Measurements from ENCODE around the gene APC.

DNA sequence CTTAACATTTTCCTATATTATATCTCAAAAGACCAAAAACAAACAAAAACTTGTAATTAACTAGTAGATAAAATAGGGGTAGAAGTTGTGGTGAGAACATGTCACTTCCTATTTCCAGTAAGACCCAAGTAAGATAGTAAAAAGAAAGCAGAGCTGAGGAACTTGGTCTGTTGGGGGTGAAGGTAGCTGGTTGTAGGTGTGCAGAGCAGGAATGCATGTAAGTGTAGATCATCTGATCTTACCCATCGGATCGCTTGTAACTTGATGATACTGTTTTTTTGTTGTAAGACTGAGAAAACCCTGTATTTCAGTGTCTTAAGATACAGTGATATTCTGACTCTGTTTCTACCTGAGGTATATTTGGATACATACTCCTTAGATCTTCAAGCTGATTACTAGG, 129.1 kb downstream of the APC start:
- TF ChIP-seq, protein P1, sequence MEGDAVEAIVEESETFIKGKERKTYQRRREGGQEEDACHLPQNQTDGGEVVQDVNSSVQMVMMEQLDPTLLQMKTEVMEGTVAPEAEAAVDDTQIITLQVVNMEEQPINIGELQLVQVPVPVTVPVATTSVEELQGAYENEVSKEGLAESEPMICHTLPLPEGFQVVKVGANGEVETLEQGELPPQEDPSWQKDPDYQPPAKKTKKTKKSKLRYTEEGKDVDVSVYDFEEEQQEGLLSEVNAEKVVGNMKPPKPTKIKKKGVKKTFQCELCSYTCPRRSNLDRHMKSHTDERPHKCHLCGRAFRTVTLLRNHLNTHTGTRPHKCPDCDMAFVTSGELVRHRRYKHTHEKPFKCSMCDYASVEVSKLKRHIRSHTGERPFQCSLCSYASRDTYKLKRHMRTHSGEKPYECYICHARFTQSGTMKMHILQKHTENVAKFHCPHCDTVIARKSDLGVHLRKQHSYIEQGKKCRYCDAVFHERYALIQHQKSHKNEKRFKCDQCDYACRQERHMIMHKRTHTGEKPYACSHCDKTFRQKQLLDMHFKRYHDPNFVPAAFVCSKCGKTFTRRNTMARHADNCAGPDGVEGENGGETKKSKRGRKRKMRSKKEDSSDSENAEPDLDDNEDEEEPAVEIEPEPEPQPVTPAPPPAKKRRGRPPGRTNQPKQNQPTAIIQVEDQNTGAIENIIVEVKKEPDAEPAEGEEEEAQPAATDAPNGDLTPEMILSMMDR (IDR thresholded peaks at IDR 0.05): no peak
- TF ChIP-seq EZH2 (IDR thresholded peaks at IDR 0.05; ENCODE audit: borderline replicate concordance, insufficient read depth, low read depth, low read length, poor library complexity, severe bottlenecking): no peak

All from B cell (primary cell).